Memory B cell (primary cell): Measurements from ENCODE around the gene GALNT15.

Experiments
- ATAC-seq: fragments of 150-1000 bp; cut with Tn5 transposase; 2 replicates; pipeline ENCODE4 v1.10.0; 2021; ENCODE audit warnings: low read depth, mild to moderate bottlenecking, moderate library complexity
- DNase-seq, 2 donors: peaks; one replicate each; pipeline ENCODE4 v3.0.0; 2022; ENCODE audit warnings: low spot score in 2 of 2
- H3K27ac Mint-ChIP-seq: one replicate; pipeline ENCODE4 v1.8.0; 2022; ENCODE audit warnings: mild to moderate bottlenecking, moderate library complexity, mixed read lengths
- H3K27me3 Mint-ChIP-seq: one replicate; pipeline ENCODE4 v1.8.0; 2022; ENCODE audit warnings: mixed read lengths
- H3K36me3 Mint-ChIP-seq: one replicate; pipeline ENCODE4 v1.8.0; 2022; ENCODE audit warnings: mild to moderate bottlenecking, mixed read lengths
- H3K4me1 Mint-ChIP-seq: one replicate; pipeline ENCODE4 v1.8.0; 2022; ENCODE audit warnings: mixed read lengths
- H3K4me3 Mint-ChIP-seq: one replicate; pipeline ENCODE4 v1.8.0; 2022; ENCODE audit warnings: mild to moderate bottlenecking, moderate library complexity, mixed read lengths
- H3K9me3 Mint-ChIP-seq: one replicate; pipeline ENCODE4 v1.8.0; 2022; ENCODE audit warnings: mixed read lengths

Gene GALNT15

DNA sequence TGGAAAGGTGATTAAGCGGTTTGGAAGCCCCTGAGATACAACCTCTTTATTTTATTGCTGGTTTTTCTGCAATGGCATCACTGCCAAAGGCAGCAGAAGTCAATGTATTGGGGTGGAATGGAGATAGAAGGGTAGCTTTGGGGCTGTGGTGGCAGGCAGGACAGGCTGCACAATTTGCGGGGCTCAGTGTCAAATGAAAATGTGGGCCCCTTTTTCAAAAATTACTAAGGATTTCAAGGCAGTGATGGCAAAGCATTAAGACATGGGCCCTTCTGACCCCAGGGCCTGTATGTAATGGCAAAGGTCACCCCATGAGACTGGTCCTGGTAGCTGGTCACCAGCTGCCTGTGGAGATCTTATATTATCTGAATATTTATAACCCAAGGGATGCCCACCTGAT lies 29.3 kb upstream of the GALNT15 start:
- Mint-ChIP-seq H3K4me1 (no peaks in the 10 kb centered on the region), H3K36me3 (no peaks in the 10 kb centered on the region), H3K27me3 (peaks cover 3% of the 10 kb centered on the region), H3K27ac (no peak overlapping the region), H3K9me3 (peaks cover 10% of the 10 kb centered on the region), H3K4me3 (no peak overlapping the region)
- DNase-seq, result no peak
- no peak for ATAC-seq

DNA sequence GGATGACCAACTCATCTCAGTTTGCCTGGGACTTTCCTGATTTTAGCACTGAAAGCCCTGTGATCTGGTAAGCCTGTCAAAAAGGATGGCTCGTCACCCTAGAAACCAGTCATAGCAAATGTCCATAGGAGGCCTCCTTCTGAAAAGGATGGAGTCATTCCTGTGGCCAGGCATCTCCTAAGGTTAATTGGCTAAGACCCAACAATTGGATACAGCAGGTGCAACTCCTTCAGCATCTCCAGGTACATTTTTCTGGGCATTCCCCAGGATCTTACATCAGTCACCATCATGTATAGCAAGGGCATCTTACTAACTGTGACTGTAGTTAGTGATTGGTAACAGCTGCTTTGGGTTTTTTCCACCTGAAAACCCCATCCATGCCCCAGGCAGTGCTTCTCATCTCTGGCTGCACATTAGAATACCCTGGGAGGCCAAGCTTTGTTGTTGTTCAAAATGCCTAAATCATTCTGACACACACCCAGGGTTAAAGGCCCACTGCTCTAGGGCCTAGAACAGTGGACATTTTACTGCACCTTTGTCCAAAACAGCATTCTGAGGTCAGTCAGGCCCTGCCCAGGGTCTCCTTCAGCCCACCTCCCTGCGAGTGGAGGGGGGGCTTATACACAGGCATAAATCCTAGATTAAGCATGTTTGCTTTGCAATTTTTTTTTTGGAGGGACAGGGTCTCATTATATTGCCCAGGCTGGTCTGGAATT lies 28.3 kb upstream of the GALNT15 start:
- Mint-ChIP-seq H3K4me1 (no peaks in the 10 kb centered on the region), H3K4me3 (no peak overlapping the region), H3K27ac (no peak overlapping the region), H3K9me3 (peaks cover 10% of the 10 kb centered on the region), H3K27me3 (peaks cover 1% of the 10 kb centered on the region), H3K36me3 (no peaks in the 10 kb centered on the region)
- DNase-seq (no peak), ATAC-seq (no peak)

DNA sequence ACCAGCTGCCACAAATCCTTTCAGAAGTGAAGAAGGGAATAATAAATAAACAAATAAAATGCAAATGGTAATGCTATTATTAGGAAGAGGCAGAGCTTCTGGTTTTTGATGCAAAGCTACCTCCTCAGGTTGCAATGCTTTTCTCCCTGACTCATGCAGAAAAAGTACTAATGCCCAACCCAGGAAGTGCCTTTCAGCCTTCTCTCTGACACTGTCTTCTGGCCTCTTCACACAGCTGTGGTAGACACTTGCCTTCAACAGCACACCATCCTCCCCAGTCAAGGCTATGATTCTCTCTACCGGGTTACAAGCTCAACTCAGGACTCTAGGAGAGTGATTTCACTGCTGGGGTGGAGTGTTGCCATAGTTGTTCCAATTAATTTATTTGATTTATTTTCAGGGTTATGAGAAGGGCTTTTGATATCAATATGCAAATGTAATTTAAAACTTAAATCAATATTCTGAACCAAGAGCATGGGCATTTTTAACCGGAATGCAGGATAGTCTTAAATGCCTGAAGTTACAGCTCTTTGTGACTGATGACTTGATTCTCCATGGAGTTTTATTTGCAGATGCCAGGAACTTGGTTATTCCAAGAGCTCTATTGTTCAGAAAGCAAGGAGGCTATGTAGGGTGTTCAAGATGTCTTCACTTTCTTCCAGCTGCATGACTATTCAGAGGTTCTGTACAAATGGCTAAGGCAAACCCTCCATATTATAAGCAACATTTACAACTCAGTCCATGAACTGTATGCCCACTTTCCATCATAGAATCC lies 27.1 kb upstream of the GALNT15 start:
- Mint-ChIP-seq H3K36me3 (peaks cover 2% of the 10 kb centered on the region), H3K4me3 (no peak overlapping the region), H3K4me1 (no peaks in the 10 kb centered on the region), H3K27ac (no peak overlapping the region), H3K9me3 (peaks cover 11% of the 10 kb centered on the region), H3K27me3 (peaks cover 3% of the 10 kb centered on the region)
- no peak for ATAC-seq
- no peak for DNase-seq

DNA sequence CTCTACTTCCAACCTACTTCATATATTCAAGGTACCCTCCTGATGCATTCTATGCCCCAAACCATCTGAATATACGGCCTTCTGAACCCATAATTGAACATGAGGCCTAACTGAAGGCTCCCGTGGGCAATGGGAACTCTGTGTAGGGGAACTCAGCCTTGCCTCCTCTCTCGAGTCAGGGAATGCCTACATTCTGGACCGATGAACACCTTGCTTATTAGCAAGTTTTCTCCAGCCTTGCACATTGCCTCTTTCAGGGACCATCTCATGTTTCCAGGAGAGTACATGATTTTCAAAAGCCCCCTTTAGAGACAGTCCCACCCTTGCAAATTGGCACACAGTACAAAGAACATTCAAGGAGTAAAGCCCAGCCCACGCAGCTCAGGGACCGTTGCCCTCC lies 26.3 kb upstream of the GALNT15 start:
- no peak for DNase-seq
- ATAC-seq, result no peak
- Mint-ChIP-seq H3K4me3 (no peak overlapping the region), H3K27me3 (peaks cover 3% of the 10 kb centered on the region), H3K36me3 (peaks cover 6% of the 10 kb centered on the region), H3K4me1 (no peaks in the 10 kb centered on the region), H3K27ac (no peak overlapping the region), H3K9me3 (peaks cover 14% of the 10 kb centered on the region)

DNA sequence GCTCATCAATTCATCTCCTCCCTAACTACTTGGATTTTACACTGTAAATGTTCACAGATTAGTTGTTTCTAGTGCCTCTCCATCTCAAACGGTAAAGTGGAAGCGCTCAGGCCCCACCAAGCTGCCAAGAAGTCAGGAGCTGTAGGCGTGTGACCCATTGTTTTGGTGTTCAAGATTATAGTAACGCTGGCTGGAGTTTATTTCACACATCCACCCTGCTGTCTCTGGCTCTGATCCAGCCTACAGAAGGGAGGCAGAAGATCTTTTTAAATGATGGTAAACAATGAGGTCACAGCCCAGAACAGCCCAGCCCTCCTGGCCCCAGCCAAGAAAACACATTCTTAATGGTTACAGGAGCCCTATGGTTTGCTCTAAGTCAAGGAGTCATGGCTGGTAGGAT lies 25.7 kb upstream of the GALNT15 start:
- Mint-ChIP-seq H3K27ac (no peak overlapping the region), H3K9me3 (peaks cover 11% of the 10 kb centered on the region), H3K4me1 (no peaks in the 10 kb centered on the region), H3K27me3 (peaks cover 3% of the 10 kb centered on the region), H3K4me3 (no peak overlapping the region), H3K36me3 (peaks cover 6% of the 10 kb centered on the region)
- ATAC-seq (no peak), DNase-seq (no peak)

DNA sequence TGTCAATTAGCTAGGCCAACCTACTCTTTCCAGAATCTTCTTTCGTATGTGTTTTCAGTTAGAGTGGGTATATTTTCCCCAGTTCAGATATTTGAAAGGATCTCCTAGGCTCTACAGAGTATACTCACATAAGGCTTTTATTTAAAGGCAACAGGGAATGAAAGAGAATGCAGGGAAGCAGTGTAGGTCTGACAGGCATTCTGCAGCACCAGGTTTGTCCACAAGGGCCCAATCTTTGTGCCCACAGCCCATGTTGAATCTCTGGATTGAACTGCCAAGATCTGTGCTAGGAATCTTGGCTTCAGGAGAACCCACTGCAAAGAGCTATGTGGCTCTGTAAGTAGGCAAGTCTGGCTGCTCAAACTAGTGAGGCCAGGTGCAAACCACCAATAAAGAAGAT lies 24.2 kb upstream of the GALNT15 start:
- H3K4me1 Mint-ChIP-seq, result no peaks in the 10 kb centered on the region
- H3K4me3 Mint-ChIP-seq, result no peak overlapping the region
- H3K36me3 Mint-ChIP-seq, result peaks cover 6% of the 10 kb centered on the region
- H3K27me3 Mint-ChIP-seq, result peaks cover 6% of the 10 kb centered on the region
- ATAC-seq (no peak), DNase-seq (no peak)
- H3K9me3 Mint-ChIP-seq, result peaks cover 8% of the 10 kb centered on the region
- no peak overlapping the region for H3K27ac Mint-ChIP-seq

DNA sequence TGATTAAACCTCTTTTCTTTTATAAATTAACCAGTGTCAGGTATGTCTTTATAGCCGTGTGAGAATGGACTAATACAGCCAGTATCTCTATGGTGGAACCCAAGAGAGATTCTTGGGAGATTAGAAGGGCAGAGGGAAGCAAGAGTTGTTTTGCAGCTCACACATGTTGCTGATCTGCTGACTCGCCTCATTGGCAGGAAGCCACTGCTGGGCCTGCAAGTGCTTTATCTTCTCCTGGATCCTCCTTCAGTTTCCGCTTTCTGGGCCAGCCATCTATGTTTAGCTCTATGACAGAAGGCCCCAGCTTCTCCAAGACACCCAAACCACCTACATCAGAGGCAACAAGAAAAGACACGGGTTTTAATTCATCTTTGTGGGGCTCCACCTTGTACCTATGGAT lies 23.4 kb upstream of the GALNT15 start:
- DNase-seq (no peak), ATAC-seq (no peak)
- no peak overlapping the region for H3K27ac Mint-ChIP-seq
- H3K4me1 Mint-ChIP-seq, result no peaks in the 10 kb centered on the region
- H3K36me3 Mint-ChIP-seq, result peaks cover 6% of the 10 kb centered on the region
- H3K4me3 Mint-ChIP-seq, result no peak overlapping the region
- peaks cover 8% of the 10 kb centered on the region for H3K9me3 Mint-ChIP-seq
- H3K27me3 Mint-ChIP-seq, result peaks cover 6% of the 10 kb centered on the region

DNA sequence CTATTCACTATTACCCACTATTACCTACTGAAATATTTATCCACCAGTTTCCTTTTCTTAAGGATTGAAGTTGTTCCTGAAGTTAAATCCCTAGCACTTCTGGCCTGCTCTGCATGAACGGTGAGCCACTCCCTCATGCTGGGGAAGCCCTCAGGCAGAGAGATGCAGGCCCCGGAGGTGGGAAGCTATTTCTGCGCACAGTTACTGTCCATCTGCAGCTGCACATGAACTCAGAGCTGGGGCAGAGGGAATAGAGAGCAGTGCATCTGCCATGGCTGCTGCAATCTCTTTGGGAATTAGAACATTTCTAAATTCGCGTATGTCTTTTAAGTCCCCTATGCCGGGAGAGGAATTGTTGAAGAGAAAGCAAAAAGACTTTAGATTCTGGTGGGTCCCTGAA lies 6.3 kb upstream of the GALNT15 start:
- Mint-ChIP-seq H3K4me3 (no peak overlapping the region), H3K4me1 (no peaks in the 10 kb centered on the region), H3K36me3 (peaks cover 10% of the 10 kb centered on the region), H3K27ac (no peak overlapping the region), H3K27me3 (peaks cover 15% of the 10 kb centered on the region), H3K9me3 (peaks cover 12% of the 10 kb centered on the region)
- ATAC-seq (no peak), DNase-seq (no peak)

DNA sequence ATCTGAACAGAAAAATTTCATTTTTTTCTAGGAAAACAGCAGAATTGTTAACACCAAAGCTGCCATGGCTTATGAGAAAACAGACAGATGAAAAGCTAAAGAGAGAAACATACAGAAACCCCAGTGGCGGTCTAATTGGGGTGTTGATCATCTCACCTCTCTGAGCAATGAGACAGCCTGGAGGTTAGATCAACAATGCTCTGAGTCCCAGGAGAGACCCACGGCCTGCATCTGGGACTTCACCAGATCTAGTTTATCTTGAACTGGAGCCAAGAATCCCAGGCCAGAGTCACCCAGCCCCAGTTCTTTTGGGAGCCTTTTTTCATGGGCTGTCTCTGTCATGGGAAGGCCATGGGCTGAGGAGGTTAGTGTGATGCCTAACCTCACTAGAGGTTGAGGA lies 3.5 kb upstream of the GALNT15 start:
- H3K27me3 Mint-ChIP-seq, result peaks cover 15% of the 10 kb centered on the region
- H3K4me3 Mint-ChIP-seq, result no peak overlapping the region
- no peaks in the 10 kb centered on the region for H3K36me3 Mint-ChIP-seq
- no peaks in the 10 kb centered on the region for H3K4me1 Mint-ChIP-seq
- H3K9me3 Mint-ChIP-seq, result peaks cover 4% of the 10 kb centered on the region
- H3K27ac Mint-ChIP-seq, result no peak overlapping the region
- DNase-seq (no peak), ATAC-seq (no peak)

DNA sequence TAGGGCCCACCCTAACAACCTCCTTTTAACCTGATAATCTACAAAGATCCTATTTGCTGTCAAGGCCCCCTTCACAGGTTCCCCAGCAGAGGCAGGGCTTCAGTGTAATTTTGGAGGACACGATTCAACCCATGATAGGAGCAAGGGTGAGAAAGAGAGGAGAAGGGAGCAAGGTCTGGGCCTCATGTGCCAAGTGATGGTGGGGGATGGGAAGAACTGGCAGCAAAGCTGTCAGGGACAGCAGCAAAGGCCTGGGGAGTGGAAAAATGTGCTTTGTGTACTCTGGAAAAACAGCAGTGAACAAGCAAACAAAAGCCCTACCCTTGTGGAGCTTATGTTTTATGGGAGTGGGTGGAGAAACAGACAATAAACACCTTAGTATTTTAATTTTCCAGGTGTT lies 2.7 kb upstream of the GALNT15 start:
- no peak overlapping the region for H3K27ac Mint-ChIP-seq

DNA sequence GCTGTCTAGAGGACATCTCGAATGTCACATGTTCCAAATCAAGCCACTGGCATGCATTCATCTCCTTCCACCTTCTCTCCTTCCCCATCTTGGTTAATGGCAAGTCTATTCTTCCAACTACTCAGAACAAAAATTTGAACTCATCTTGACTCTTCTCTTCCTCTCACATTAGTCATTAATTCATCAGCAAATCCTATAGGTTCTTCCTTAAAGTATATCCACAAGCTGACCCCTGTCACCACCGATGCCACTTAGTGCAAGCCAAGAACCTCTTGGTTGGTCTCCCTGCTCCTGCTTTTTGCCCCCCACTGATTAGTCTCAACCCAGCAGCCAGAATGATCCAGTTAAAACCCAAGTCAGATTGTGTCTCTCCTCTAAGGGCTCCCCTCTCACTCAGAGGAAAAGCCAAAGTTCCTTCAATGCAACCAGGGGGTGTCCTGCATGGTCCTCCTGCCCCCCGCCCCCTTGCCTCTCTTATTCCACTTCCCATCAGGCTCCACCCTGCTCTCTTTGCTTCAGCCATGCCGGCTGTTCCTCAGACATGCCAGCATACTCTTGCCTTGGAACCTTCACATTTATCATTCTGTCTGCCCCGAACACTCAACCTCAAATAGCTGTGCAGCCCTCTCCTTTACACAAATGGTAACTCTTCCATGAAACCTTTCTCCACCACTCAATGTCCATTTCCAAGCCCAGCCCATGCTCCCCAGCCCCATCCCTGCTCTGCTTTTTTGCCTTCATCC lies 1.0 kb upstream of the GALNT15 start:
- ATAC-seq (no peak), DNase-seq (no peak)
- H3K27ac Mint-ChIP-seq, result no peak overlapping the region
- H3K4me1 Mint-ChIP-seq, result peaks cover 10% of the 10 kb centered on the region
- no peaks in the 10 kb centered on the region for H3K36me3 Mint-ChIP-seq
- peaks cover 21% of the 10 kb centered on the region for H3K27me3 Mint-ChIP-seq
- H3K9me3 Mint-ChIP-seq, result peaks cover 4% of the 10 kb centered on the region
- no peak overlapping the region for H3K4me3 Mint-ChIP-seq

More for the DNA sequence above, 2.7 kb upstream of the GALNT15 start:
- ATAC-seq (no peak), DNase-seq (no peak)
- no peaks in the 10 kb centered on the region for H3K4me1 Mint-ChIP-seq
- H3K9me3 Mint-ChIP-seq, result peaks cover 4% of the 10 kb centered on the region
- no peaks in the 10 kb centered on the region for H3K36me3 Mint-ChIP-seq
- no peak overlapping the region for H3K4me3 Mint-ChIP-seq
- H3K27me3 Mint-ChIP-seq, result peaks cover 11% of the 10 kb centered on the region

DNA sequence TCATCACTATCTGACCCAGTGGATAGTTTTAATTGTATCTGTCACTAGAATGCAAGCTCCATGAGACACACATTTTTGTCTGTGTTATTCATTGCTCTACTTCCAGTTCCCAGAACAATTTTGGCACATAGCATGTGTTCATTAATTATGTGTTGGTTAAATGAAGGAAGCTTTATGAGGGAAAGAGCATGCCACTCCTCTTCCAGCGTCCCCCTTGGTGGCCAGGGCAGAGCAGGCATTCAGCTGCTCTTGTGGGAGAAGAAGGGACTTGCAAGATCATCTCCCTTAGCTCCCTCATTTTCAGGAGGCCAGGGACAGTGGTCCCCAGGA lies 489 bp upstream of the GALNT15 start:
- Mint-ChIP-seq H3K27me3 (peaks cover 25% of the 10 kb centered on the region), H3K4me3 (no peak overlapping the region), H3K36me3 (no peaks in the 10 kb centered on the region), H3K4me1 (peaks cover 10% of the 10 kb centered on the region), H3K9me3 (peaks cover 4% of the 10 kb centered on the region), H3K27ac (no peak overlapping the region)
- ATAC-seq (no peak), DNase-seq (no peak)

DNA sequence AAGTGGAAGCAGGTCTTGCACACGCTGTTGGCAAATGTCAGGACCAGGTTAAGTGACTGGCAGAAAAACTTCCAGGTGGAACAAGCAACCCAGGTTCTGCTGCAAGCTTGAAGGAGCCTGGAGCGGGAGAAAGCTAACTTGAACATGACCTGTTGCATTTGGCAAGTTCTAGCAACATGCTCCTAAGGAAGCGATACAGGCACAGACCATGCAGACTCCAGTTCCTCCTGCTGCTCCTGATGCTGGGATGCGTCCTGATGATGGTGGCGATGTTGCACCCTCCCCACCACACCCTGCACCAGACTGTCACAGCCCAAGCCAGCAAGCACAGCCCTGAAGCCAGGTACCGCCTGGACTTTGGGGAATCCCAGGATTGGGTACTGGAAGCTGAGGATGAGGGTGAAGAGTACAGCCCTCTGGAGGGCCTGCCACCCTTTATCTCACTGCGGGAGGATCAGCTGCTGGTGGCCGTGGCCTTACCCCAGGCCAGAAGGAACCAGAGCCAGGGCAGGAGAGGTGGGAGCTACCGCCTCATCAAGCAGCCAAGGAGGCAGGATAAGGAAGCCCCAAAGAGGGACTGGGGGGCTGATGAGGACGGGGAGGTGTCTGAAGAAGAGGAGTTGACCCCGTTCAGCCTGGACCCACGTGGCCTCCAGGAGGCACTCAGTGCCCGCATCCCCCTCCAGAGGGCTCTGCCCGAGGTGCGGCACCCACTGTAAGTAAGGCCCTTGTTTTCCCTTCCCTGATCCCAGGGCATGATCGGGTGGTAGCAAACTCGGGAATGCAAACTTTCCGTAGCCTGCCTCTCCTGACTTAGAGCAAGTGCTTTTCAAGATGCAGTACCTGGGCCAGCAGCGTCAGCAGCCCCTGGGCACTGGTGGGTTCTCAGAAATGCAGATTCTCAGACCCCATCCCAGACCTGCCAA lies 759 bp downstream of the GALNT15 start:
- Mint-ChIP-seq H3K27me3 (peaks cover 22% of the 10 kb centered on the region), H3K27ac (no peak overlapping the region), H3K4me3 (no peak overlapping the region), H3K36me3 (no peaks in the 10 kb centered on the region), H3K4me1 (peaks cover 10% of the 10 kb centered on the region), H3K9me3 (no peaks in the 10 kb centered on the region)
- no peak for ATAC-seq
- DNase-seq, result no peak
